Measurements from ENCODE around the gene SLC35F1. TPM values are rescaled to one million over a fixed set of nuclear protein-coding genes. Genes with fewer than 3 reads are reported as not detected.

SLC35F1 gene
- total RNA-seq, 1 experiment from 2014 or later = 4.3 TPM

GRCh38 chr6:117986396-117986795 is 79.3 kb downstream of the SLC35F1 start:
- Histone ChIP-seq H2AFZ (ENCODE audit: low read length) (no peak overlapping the region), H4K8ac (replicated peaks; ENCODE audit: insufficient read length, low read depth, low read length) (no peak overlapping the region), H3K14ac (ENCODE audit: insufficient read depth, low read length) (no peak overlapping the region), H3K23me2 (ENCODE audit: insufficient read length, low read depth, low read length, poor library complexity, severe bottlenecking) (no peaks in the 10 kb centered on the region), H3K4ac (ENCODE audit: low read depth, low read length) (no peak overlapping the region), H3T11ph (ENCODE audit: low read length) (no peak overlapping the region), H3K27me3 (ENCODE audit: insufficient read depth, low read length) (no peaks in the 10 kb centered on the region), H2BK15ac (ENCODE audit: low read depth, low read length) (no peak overlapping the region), H2BK5ac (ENCODE audit: insufficient read length, low read length) (no peak overlapping the region), H4K91ac (ENCODE audit: insufficient read length, low read depth, low read length) (no peak overlapping the region), H3K79me1 (ENCODE audit: insufficient read depth, low read depth, low read length, poor library complexity, severe bottlenecking) (no peaks in the 10 kb centered on the region), H2AK5ac (ENCODE audit: insufficient read length, low read length) (no peak overlapping the region), H3K27ac (ENCODE audit: insufficient read length, low read depth, low read length) (no peak overlapping the region), H3K4me1 (ENCODE audit: insufficient read depth, low read length) (no peaks in the 10 kb centered on the region), H3K9me3 (ENCODE audit: control insufficient read depth, low read depth, low read length) (no peaks in the 10 kb centered on the region), H4K5ac (ENCODE audit: insufficient read length, low read depth, low read length) (no peak overlapping the region), H4K20me1 (ENCODE audit: control insufficient read depth, insufficient read depth, insufficient read length) (no peaks in the 10 kb centered on the region), H3K9ac (ENCODE audit: extremely low read depth, insufficient read length, low read length) (no peak overlapping the region), H3K23ac (ENCODE audit: insufficient read length, low read depth, low read length) (no peak overlapping the region), H3K4me2 (ENCODE audit: insufficient read depth, insufficient read length, low read length) (no peak overlapping the region), H2BK20ac (ENCODE audit: low read depth, low read length, poor library complexity, severe bottlenecking) (no peak overlapping the region), H2BK12ac (ENCODE audit: insufficient read length, low read depth, low read length) (no peak overlapping the region), H3K79me2 (ENCODE audit: insufficient read depth, low read length) (no peaks in the 10 kb centered on the region), H3K56ac (ENCODE audit: insufficient read length, low read depth, low read length) (no peak overlapping the region), H3K18ac (ENCODE audit: insufficient read length, low read depth, low read length) (no peak overlapping the region), H2BK120ac (ENCODE audit: low read depth, low read length, poor library complexity, severe bottlenecking) (no peak overlapping the region)
- WGBS (ENCODE audit: extremely low coverage, insufficient read length, low lambda C conversion rate) = no CpG with 5 or more reads among the region's 4 CpGs
- H3K36me3 Mint-ChIP-seq (ENCODE audit: insufficient read depth in 1 of 3, low read depth in 3 of 3) = no peaks in the 10 kb centered on the region
- no peak for DNase-seq
- no peak for TF ChIP-seq CTCF (conservative IDR thresholded peaks at IDR 0.05)
- peaks cover 6 to 12% of the 10 kb centered on the region in 2 experiments; a peak in 3 of 4 replicates for H3K4me1 Mint-ChIP-seq
- peak overlapping the region in 1 of 3 experiments; percentile 33; a peak in 1 of 7 replicates for H3K27ac Mint-ChIP-seq
- no peaks in the 10 kb centered on the region for H3K9me3 Mint-ChIP-seq
- H3K4me3 Mint-ChIP-seq = no peak overlapping the region
- H3K27me3 Mint-ChIP-seq (ENCODE audit: low read depth) = no peaks in the 10 kb centered on the region
